Stimulated activated naive CD4-positive, alpha-beta T cell treated with Interleukin-2 at 50 U/mL for 16 hours (primary cell): Measurements from ENCODE around the gene PTPN4.
"Not testable (repeated sequence)": the region's sequence is repeated elsewhere in the genome, so short reads cannot be mapped to it uniquely, and the experiment has no call there.

Experiments used
- DNase-seq: peaks from one replicate; lab custom pipeline; 2025; lab: John Stamatoyannopoulos, UW

PTPN4 gene

GRCh38 chr2:119804409-119804808 lies 44.7 kb downstream of the PTPN4 start:
- DNase-seq, result not testable (repeated sequence)

GRCh38 chr2:119808516-119809147 lies 48.9 kb downstream of the PTPN4 start:
- no peak for DNase-seq

- DNase-seq, result no peak
Measured at GRCh38 chr2:119809339-119810048, 49.8 kb downstream of the PTPN4 start.

- DNase-seq, result no peak
Measured at GRCh38 chr2:119810049-119810630, 50.4 kb downstream of the PTPN4 start.

- no peak for DNase-seq
Measured at GRCh38 chr2:119814216-119814615, 54.5 kb downstream of the PTPN4 start.

- DNase-seq, result no peak
Measured at GRCh38 chr2:119818792-119819191, 59.1 kb downstream of the PTPN4 start.

GRCh38 chr2:119819846-119820245 lies 60.1 kb downstream of the PTPN4 start:
- no peak for DNase-seq

GRCh38 chr2:119820275-119820674 lies 60.6 kb downstream of the PTPN4 start:
- DNase-seq, result no peak

- DNase-seq, result no peak
Measured at GRCh38 chr2:119821266-119821665, 61.5 kb downstream of the PTPN4 start.

GRCh38 chr2:119823734-119824334 lies 64.1 kb downstream of the PTPN4 start:
- no peak for DNase-seq

- DNase-seq, result no peak
Measured at GRCh38 chr2:119826370-119826961, 66.7 kb downstream of the PTPN4 start.

GRCh38 chr2:119827866-119828507 lies 68.3 kb downstream of the PTPN4 start:
- no peak for DNase-seq

- DNase-seq, result no peak
Measured at GRCh38 chr2:119836455-119837142, 76.9 kb downstream of the PTPN4 start.

GRCh38 chr2:119837350-119837749 lies 77.6 kb downstream of the PTPN4 start:
- no peak for DNase-seq

- no peak for DNase-seq
Measured at GRCh38 chr2:119837759-119838158, 78.0 kb downstream of the PTPN4 start.

- DNase-seq, result no peak
Measured at GRCh38 chr2:119838179-119838578, 78.5 kb downstream of the PTPN4 start.

GRCh38 chr2:119841550-119841949 lies 81.8 kb downstream of the PTPN4 start:
- DNase-seq, result no peak

GRCh38 chr2:119846021-119846420 lies 86.3 kb downstream of the PTPN4 start:
- no peak for DNase-seq

- DNase-seq, result no peak
Measured at GRCh38 chr2:119849838-119850565, 90.3 kb downstream of the PTPN4 start.

- no peak for DNase-seq
Measured at GRCh38 chr2:119852214-119852613, 92.5 kb downstream of the PTPN4 start.
